Omental fat pad (tissue), 4 donors: ENCODE results near the gene TMEM252. TPM values are rescaled to one million over a fixed set of nuclear protein-coding genes. Genes with fewer than 3 reads are reported as not detected.

ENCODE experiments used
- ATAC-seq: fragments of 150-250 bp; one replicate; pipeline ENCODE4 v1.9.1; 2016; ENCODE audit warnings: mild to moderate bottlenecking, moderate library complexity; ENCODE audit not compliant: low FRiP score
- DNase-seq: peaks from one replicate; pipeline ENCODE4 v3.0.0-alpha.2; 2019; ENCODE audit warnings: low spot score
- CTCF ChIP-seq, 3 donors: fragments of 450-650 bp; IDR thresholded peaks; one replicate each; pipeline ENCODE4 v1.5.1; 2016 to 2017; ENCODE audit warnings: antibody characterized with exemption in 3 of 3, mild to moderate bottlenecking in 3 of 3, moderate library complexity in 2 of 3
- total RNA-seq, 4 donors: library from RNA; depleted of rRNA; stranded (reverse); fragments of >200 nt; gene quantifications; one replicate each; pipeline ENCODE4 v1.1.0, GENCODE V29; 2016

Gene TMEM252
- total RNA-seq, 4 donors from 2014 or later, result not detected

- no peak for ATAC-seq
- no peak for TF ChIP-seq CTCF (IDR thresholded peaks at IDR 0.05)
- no peak for DNase-seq
These were observed 40.0 kb downstream of the TMEM252 start for GRCh38 chr9:68500457-68501381.

- TF ChIP-seq CTCF (IDR thresholded peaks at IDR 0.05), result no peak
- DNase-seq (no peak), ATAC-seq (no peak)
These were observed 41.9 kb downstream of the TMEM252 start for GRCh38 chr9:68498816-68499215.

- TF ChIP-seq CTCF (IDR thresholded peaks at IDR 0.05), result no peak
- no peak for DNase-seq
- no peak for ATAC-seq
These were observed 43.1 kb downstream of the TMEM252 start for GRCh38 chr9:68497629-68498028.

- ATAC-seq (no peak), DNase-seq (no peak)
- no peak for TF ChIP-seq CTCF (IDR thresholded peaks at IDR 0.05)
These were observed 44.3 kb downstream of the TMEM252 start for GRCh38 chr9:68496356-68496755.

- DNase-seq (no peak), ATAC-seq (no peak)
- TF ChIP-seq CTCF (IDR thresholded peaks at IDR 0.05), result no peak
These were observed 45.4 kb downstream of the TMEM252 start for GRCh38 chr9:68495247-68495646.

- no peak for TF ChIP-seq CTCF (IDR thresholded peaks at IDR 0.05)
- no peak for DNase-seq
- no peak for ATAC-seq
These were observed 46.6 kb downstream of the TMEM252 start for GRCh38 chr9:68493958-68494577.
